HEK293 (cell line): ENCODE data around the gene GLT1D1.

Experiments
- CTCF ChIA-PET: fragments of 350-600 bp; formaldehyde crosslinking; extraction: SDS; loops from one replicate; lab custom pipeline; 2021; ENCODE audit warnings: antibody characterized with exemption; lab: Yijun Ruan, JAX
- POLR2A ChIA-PET: fragments of 300-600 bp; formaldehyde crosslinking; extraction: SDS; loops from one replicate; lab custom pipeline; 2020; ENCODE audit warnings: antibody characterized with exemption, inconsistent platforms; lab: Yijun Ruan, JAX
- H3K27ac ChIP-seq: fragments of 200-500 bp; sonication (Bioruptor generic); 2 replicates; pipeline ENCODE4 v1.5.1; 2014; ENCODE audit warnings: low read depth, low read length, control low read depth, inconsistent platforms; ENCODE audit errors: extremely low read depth
- H3K36me3 ChIP-seq, 2 experiments: fragments of 200-500 bp in 1 of 2; sonication (Bioruptor generic) in 1 of 2; 1 replicate in 1 of 2; 2 replicates in 1 of 2; pipeline ENCODE4 v1.5.1; 2014 to 2017; ENCODE audit warnings: inconsistent platforms in 2 of 2, low read length in 2 of 2; ENCODE audit not compliant: control insufficient read depth in 2 of 2, insufficient read depth in 1 of 2
- H3K4me1 ChIP-seq: fragments of 200-500 bp; sonication (Bioruptor generic); 2 replicates; pipeline ENCODE4 v1.5.1; 2014; ENCODE audit warnings: mild to moderate bottlenecking, low read length, inconsistent platforms; ENCODE audit not compliant: control insufficient read depth, insufficient read depth
- H3K4me3 ChIP-seq: 2 replicates; pipeline ENCODE4 v1.5.1; 2011; ENCODE audit warnings: low read depth, mild to moderate bottlenecking, control low read depth, low read length, moderate library complexity
- H3K9me3 ChIP-seq: fragments of 200-500 bp; sonication (Bioruptor generic); 2 replicates; pipeline ENCODE4 v1.5.1; 2014; ENCODE audit warnings: low read depth, low read length, inconsistent platforms; ENCODE audit not compliant: control insufficient read depth, insufficient read depth
- BCL11A ChIP-seq: fragments of 450-650 bp; formaldehyde crosslinking; IDR thresholded peaks from 2 replicates; pipeline ENCODE4 v1.5.1; 2016; ENCODE audit warnings: low read depth, missing biosample characterization, missing genetic modification characterization
- EGR2 ChIP-seq: fragments of 450-650 bp; formaldehyde crosslinking; IDR thresholded peaks from 2 replicates; pipeline ENCODE4 v1.5.1; 2016; ENCODE audit warnings: low read depth, missing biosample characterization, missing genetic modification characterization
- KLF9 ChIP-seq: fragments of 450-650 bp; formaldehyde crosslinking; IDR thresholded peaks from 2 replicates; pipeline ENCODE4 v1.5.1; 2016; ENCODE audit warnings: missing biosample characterization, missing genetic modification characterization, low read depth
- OVOL3 ChIP-seq: fragments of 450-650 bp; formaldehyde crosslinking; IDR thresholded peaks from 2 replicates; pipeline ENCODE4 v1.5.1; 2016; ENCODE audit warnings: missing biosample characterization, missing genetic modification characterization
- PBX3 ChIP-seq: sonication (generic); formaldehyde crosslinking; IDR thresholded peaks from 2 replicates; pipeline ENCODE4 v1.8.1; 2022; ENCODE audit warnings: mild to moderate bottlenecking, moderate library complexity, missing genetic modification reagents
- REST ChIP-seq: fragments of 450-650 bp; formaldehyde crosslinking; IDR thresholded peaks from 2 replicates; pipeline ENCODE4 v1.5.1; 2016; ENCODE audit warnings: missing biosample characterization, missing genetic modification characterization
- SCRT2 ChIP-seq: fragments of 450-650 bp; formaldehyde crosslinking; IDR thresholded peaks from 2 replicates; pipeline ENCODE4 v1.5.1; 2016; ENCODE audit warnings: missing biosample characterization, missing genetic modification characterization
- SP2 ChIP-seq: fragments of 450-650 bp; formaldehyde crosslinking; IDR thresholded peaks from 2 replicates; pipeline ENCODE4 v1.5.1; 2016; ENCODE audit warnings: missing biosample characterization, missing genetic modification characterization
- SP3 ChIP-seq: fragments of 450-650 bp; formaldehyde crosslinking; IDR thresholded peaks from 2 replicates; pipeline ENCODE4 v1.5.1; 2016; ENCODE audit warnings: missing biosample characterization, missing genetic modification characterization
- TCF7L2 ChIP-seq: IDR thresholded peaks from 2 replicates; pipeline ENCODE4 v1.6.1; 2011; ENCODE audit warnings: low read depth, mild to moderate bottlenecking, inconsistent platforms, low read length, moderate library complexity, borderline replicate concordance
- WT1 ChIP-seq: fragments of 450-650 bp; formaldehyde crosslinking; IDR thresholded peaks from 2 replicates; pipeline ENCODE4 v1.5.1; 2016; ENCODE audit warnings: missing biosample characterization, missing genetic modification characterization
- ZBTB1 ChIP-seq: fragments of 450-650 bp; formaldehyde crosslinking; IDR thresholded peaks from 2 replicates; pipeline ENCODE4 v1.5.1; 2016; ENCODE audit warnings: missing biosample characterization, missing genetic modification characterization
- ZBTB20 ChIP-seq: fragments of 450-650 bp; formaldehyde crosslinking; IDR thresholded peaks from 2 replicates; pipeline ENCODE4 v1.5.1; 2016; ENCODE audit warnings: missing biosample characterization, missing genetic modification characterization
- ZBTB26 ChIP-seq: fragments of 450-650 bp; formaldehyde crosslinking; optimal IDR thresholded peaks from 2 replicates; pipeline ENCODE3; 2016; ENCODE audit warnings: missing biosample characterization, mild to moderate bottlenecking, missing genetic modification characterization
- ZFHX2 ChIP-seq: fragments of 450-650 bp; formaldehyde crosslinking; conservative IDR thresholded peaks from 2 replicates; pipeline ENCODE4 v1.5.1; 2016; ENCODE audit warnings: missing biosample characterization, missing genetic modification characterization
- ZNF16 ChIP-seq: fragments of 450-650 bp; formaldehyde crosslinking; IDR thresholded peaks from 2 replicates; pipeline ENCODE4 v1.5.1; 2016; ENCODE audit warnings: low read depth, missing biosample characterization, missing genetic modification characterization
- ZNF169 ChIP-seq: fragments of 450-650 bp; formaldehyde crosslinking; IDR thresholded peaks from 2 replicates; pipeline ENCODE4 v1.5.1; 2016; ENCODE audit warnings: missing biosample characterization, missing genetic modification characterization
- ZNF211 ChIP-seq: fragments of 450-650 bp; formaldehyde crosslinking; IDR thresholded peaks from 2 replicates; pipeline ENCODE4 v1.5.1; 2016; ENCODE audit warnings: low read depth, missing biosample characterization, missing genetic modification characterization
- ZNF274 ChIP-seq, 2 experiments: fragments of 200-500 bp in 1 of 2; fragments of 450-650 bp in 1 of 2; sonication (Bioruptor generic) in 1 of 2; formaldehyde crosslinking in 1 of 2; IDR thresholded peaks; 2 replicates each; pipeline versions ENCODE4 v1.5.1 to v1.6.1; 2014 to 2016; ENCODE audit warnings: borderline replicate concordance in 1 of 2, inconsistent platforms in 1 of 2, low read length in 1 of 2, missing biosample characterization in 1 of 2, missing genetic modification characterization in 1 of 2
- ZNF302 ChIP-seq: fragments of 450-650 bp; formaldehyde crosslinking; IDR thresholded peaks from 2 replicates; pipeline ENCODE4 v1.5.1; 2016; ENCODE audit warnings: missing biosample characterization, missing genetic modification characterization, low read depth
- ZNF366 ChIP-seq: fragments of 450-650 bp; formaldehyde crosslinking; conservative IDR thresholded peaks from 2 replicates; pipeline ENCODE4 v1.5.1; 2016; ENCODE audit warnings: missing biosample characterization, missing genetic modification characterization
- ZNF426 ChIP-seq: fragments of 450-650 bp; formaldehyde crosslinking; IDR thresholded peaks from 2 replicates; pipeline ENCODE4 v1.5.1; 2017; ENCODE audit warnings: missing biosample characterization, missing genetic modification characterization, mild to moderate bottlenecking, inconsistent platforms, moderate library complexity
- ZNF514 ChIP-seq: fragments of 450-650 bp; formaldehyde crosslinking; IDR thresholded peaks from 2 replicates; pipeline ENCODE4 v1.5.1; 2016; ENCODE audit warnings: missing biosample characterization, missing genetic modification characterization
- ZNF529 ChIP-seq: fragments of 450-650 bp; formaldehyde crosslinking; IDR thresholded peaks from 2 replicates; pipeline ENCODE4 v1.5.1; 2017; ENCODE audit warnings: missing genetic modification characterization, missing biosample characterization; ENCODE audit not compliant: insufficient replicate concordance
- ZNF654 ChIP-seq: fragments of 450-650 bp; formaldehyde crosslinking; IDR thresholded peaks from 2 replicates; pipeline ENCODE4 v1.5.1; 2016; ENCODE audit warnings: low read depth, missing biosample characterization, missing genetic modification characterization
- ZNF658 ChIP-seq: fragments of 450-650 bp; formaldehyde crosslinking; IDR thresholded peaks from 2 replicates; pipeline ENCODE4; 2016; ENCODE audit warnings: missing biosample characterization, missing genetic modification characterization
- ZNF677 ChIP-seq: fragments of 450-650 bp; IDR thresholded peaks from 2 replicates; pipeline ENCODE4 v1.5.0; 2018; ENCODE audit warnings: missing biosample characterization, mild to moderate bottlenecking, missing genetic modification characterization, moderate library complexity
- ZNF791 ChIP-seq: fragments of 450-650 bp; formaldehyde crosslinking; IDR thresholded peaks from 2 replicates; pipeline ENCODE4 v1.5.1; 2016; ENCODE audit warnings: missing biosample characterization, missing genetic modification characterization
- ZXDB ChIP-seq: fragments of 450-650 bp; formaldehyde crosslinking; IDR thresholded peaks from 2 replicates; pipeline ENCODE4 v1.5.1; 2016; ENCODE audit warnings: missing biosample characterization, missing genetic modification characterization

Gene GLT1D1

GRCh38 chr12:128820723-128821432 lies 32.4 kb upstream of the GLT1D1 start:
- no peak overlapping the region for H3K4me3 ChIP-seq

GRCh38 chr12:128823216-128823915 lies 29.9 kb upstream of the GLT1D1 start:
- Histone ChIP-seq H3K27ac (peak overlapping the region; percentile 85; the same call in 1 of the 2 replicates), H3K4me3 (peak overlapping the region; percentile 45), H3K9me3 (no peaks in the 10 kb centered on the region), H3K36me3 (peaks cover 0 to 23% of the 10 kb centered on the region in 2 experiments; a peak in 2 of 3 replicates), H3K4me1 (peaks cover 5% of the 10 kb centered on the region; the same call in 1 of the 2 replicates)
- POLR2A ChIA-PET: interaction anchor here (1.1 to 1.3 kb wide), 3 partner anchors 9 to 13 kb away, joined by 3 to 5 read pairs (median 4); no protein-coding TSS in a partner anchor
- CTCF ChIA-PET: no interaction called here
- TF ChIP-seq ZNF426 (no peak), ZNF514 (tag by site-specific recombination) (no peak), ZNF677 (tag by site-specific recombination) (0 out of 2 replicates have a peak, but pooled peaks have one; percentile 32), ZNF791 (no peak), BCL11A (no peak), SCRT2 (tag by site-specific recombination) (no peak), ZNF654 (tag by site-specific recombination) (no peak), ZNF274 (IDR thresholded peaks at IDR 0.05; ENCODE audit: low read length) (no peak), ZNF274 (tag by site-specific recombination; IDR thresholded peaks at IDR 0.05; ENCODE audit: borderline replicate concordance) (no peak), ZBTB26 (peak; percentile 83), REST (peak; percentile 68), ZNF169 (tag by site-specific recombination) (no peak), ZBTB1 (tag by site-specific recombination) (no peak), TCF7L2 (no peak), ZNF658 (tag by site-specific recombination) (no peak), ZNF211 (tag by site-specific recombination) (no peak), OVOL3 (no peak), ZNF529 (no peak), PBX3 (CRISPR knock-in tag) (0 out of 2 replicates have a peak, but pooled peaks have one; percentile 10), ZNF16 (tag by site-specific recombination) (no peak), ZBTB20 (tag by site-specific recombination) (no peak), SP2 (peak; percentile 29), KLF9 (tag by site-specific recombination) (peak; percentile 69), ZNF302 (no peak), WT1 (tag by site-specific recombination) (no peak), ZXDB (tag by site-specific recombination) (0 out of 2 replicates have a peak, but pooled peaks have one; percentile 30), SP3 (tag by site-specific recombination) (peak; percentile 33)

More at GRCh38 chr12:128820723-128821432, 32.4 kb upstream of the GLT1D1 start:
- ChIA-PET POLR2A (interaction anchor here (0.6 kb wide), 1 partner anchor 36 kb away, joined by 3 read pairs; no protein-coding TSS in a partner anchor), CTCF (no interaction called here)
- peaks cover 13% of the 10 kb centered on the region for H3K4me1 ChIP-seq
- H3K27ac ChIP-seq: no peak overlapping the region
- peaks cover 0 to 18% of the 10 kb centered on the region in 2 experiments; a peak in 2 of 3 replicates for H3K36me3 ChIP-seq
- TF ChIP-seq ZNF366: no peak
- 0 out of 2 replicates have a peak, but pooled peaks have one; percentile 13 for TF ChIP-seq SP2
- TF ChIP-seq EGR2: peak; percentile 82
- TF ChIP-seq ZFHX2 (tag by site-specific recombination): peak; percentile 65
- H3K9me3 ChIP-seq: no peaks in the 10 kb centered on the region
